HG03558 (cell line): Measurements from ENCODE around the gene COPE.
"Not testable (repeated sequence)": the region's sequence is repeated elsewhere in the genome, so short reads cannot be mapped to it uniquely, and the experiment has no call there.

Source experiments
- ATAC-seq: cut with Tn5 transposase; IDR thresholded peaks from one replicate; pipeline ENCODE4 v1.9.1; 2021; ENCODE audit warnings: moderate number of reproducible peaks; ENCODE audit not compliant: unreplicated experiment; ENCODE audit errors: extremely low read depth

The COPE gene

DNA sequence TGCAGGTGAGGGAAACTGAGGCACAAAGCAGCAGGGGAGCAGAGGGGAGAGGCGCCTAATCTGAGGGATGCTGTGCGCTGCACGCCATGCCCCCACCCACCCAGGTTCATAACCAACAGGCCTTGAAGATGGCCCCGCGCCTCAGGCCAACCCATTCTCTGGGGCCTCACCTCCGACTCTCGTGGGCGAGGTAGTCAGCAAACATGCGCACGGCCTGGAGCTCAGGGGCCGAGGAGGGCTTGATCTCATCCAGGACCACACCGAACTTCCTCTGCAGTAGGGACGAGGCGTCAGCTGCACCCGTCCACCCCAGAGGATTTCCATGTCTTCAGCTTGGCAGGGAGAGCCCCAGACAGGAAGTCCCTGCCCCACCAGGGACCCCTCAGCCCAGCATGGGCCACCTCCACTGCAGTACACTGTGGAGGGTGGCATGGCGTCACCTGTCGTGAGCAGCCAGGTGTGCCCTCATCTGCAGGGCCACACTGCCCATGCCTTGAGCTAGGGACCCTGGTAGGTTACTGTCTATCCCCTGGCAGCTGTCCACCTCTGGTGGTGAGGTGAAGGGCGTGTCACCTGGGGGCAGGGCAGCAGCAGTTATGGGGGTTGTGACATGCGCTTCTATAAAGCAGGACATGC is 8.3 kb downstream of the COPE start:
- no peak for ATAC-seq

DNA sequence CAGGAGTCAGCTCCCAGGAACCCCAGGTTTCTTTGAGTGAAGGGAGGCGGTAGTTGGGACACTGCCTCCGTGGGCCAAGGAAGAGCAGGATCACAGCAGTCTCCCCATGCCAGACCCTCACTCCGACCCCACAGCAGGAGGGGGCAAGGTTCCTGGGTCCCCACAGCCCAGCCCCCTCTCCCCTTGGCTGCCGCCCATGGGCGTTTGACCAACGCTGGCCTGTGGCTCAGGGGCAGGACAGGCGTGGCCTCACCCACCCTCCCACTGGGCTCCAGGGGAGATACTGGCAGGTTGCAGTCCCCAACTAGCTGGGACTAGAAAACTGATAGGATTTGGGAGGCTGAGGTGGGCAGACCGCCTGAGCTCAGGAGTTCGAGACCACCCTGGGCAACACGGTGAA is 9.2 kb downstream of the COPE start:
- ATAC-seq = no peak

DNA sequence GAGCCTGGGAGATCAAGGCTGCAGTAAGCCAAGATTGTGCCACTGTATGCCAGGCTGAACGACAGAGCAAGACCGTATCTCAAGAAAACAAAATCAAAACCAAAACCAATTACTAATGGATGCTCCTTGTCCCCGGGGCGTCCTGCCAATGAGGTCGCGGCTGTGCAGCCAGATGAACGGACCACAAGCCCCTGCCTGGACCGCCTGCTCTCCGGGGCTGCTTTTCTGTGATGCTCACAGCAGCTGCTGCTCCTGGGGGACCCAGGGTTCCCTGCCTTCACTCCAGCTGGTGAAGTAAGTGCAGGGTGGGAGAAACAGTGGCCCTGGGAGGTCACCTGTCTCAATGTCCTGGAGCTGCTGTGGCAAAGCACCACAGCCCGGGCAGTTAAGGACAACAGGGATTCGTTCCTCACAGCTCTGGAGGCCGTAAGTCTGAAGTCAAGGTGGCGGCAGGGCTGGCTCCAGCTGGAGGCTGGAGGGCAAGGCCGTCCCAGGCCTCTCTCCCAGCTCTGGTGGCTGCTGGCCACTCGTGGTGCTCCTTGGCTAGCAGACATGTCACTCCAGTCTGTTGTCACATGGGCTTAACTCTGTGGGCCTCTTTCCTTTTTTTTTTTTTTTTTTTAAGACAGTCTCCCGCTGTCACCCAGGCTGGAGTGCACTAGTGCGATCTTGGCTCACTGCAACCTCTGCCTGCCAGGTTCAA is 10.1 kb downstream of the COPE start:
- no peak for ATAC-seq

DNA sequence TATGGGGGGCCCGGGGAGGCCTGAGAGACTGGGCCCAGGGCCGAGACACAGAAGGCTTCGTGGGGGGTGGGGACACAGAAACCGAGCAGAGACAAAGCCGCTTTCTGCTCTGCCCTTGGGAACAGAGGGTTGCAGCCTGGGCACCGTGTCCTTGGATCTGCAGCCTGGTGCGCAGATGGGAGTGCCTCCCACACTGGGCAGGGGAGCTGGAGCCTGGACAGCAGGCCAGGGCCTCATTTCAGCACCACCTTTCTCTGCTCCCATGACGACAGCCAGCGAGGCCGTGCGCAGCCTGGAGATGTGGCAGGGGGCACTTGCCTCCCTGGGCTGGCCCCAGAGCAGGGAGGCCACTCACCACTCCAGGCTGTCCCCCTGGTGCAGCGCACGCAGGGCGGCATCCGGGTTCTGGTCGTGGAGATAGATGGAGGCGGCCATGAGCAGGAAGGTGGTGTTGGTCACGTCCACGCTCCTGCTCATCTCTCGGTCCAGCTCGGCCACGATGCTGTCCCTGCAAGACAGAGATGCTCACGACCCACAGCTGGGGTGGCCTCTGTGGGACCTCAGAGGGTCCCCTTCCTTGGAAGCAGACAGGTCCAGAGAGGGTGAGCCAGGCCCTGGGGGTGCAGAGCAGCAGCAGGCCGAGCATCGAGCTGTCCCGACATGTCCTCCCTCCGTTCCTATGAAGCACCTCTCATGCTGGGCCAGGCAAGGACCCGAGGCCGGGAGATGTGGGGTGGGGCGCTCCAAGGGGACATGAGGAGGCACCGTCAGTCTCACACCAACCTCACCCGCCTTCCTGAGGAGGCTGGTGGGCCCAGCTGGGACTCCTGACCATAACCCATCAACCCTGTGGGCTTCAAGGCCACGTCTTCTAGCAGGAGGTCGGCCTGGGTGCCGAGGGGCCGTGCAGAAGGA is 12.3 kb downstream of the COPE start:
- no peak for ATAC-seq

DNA sequence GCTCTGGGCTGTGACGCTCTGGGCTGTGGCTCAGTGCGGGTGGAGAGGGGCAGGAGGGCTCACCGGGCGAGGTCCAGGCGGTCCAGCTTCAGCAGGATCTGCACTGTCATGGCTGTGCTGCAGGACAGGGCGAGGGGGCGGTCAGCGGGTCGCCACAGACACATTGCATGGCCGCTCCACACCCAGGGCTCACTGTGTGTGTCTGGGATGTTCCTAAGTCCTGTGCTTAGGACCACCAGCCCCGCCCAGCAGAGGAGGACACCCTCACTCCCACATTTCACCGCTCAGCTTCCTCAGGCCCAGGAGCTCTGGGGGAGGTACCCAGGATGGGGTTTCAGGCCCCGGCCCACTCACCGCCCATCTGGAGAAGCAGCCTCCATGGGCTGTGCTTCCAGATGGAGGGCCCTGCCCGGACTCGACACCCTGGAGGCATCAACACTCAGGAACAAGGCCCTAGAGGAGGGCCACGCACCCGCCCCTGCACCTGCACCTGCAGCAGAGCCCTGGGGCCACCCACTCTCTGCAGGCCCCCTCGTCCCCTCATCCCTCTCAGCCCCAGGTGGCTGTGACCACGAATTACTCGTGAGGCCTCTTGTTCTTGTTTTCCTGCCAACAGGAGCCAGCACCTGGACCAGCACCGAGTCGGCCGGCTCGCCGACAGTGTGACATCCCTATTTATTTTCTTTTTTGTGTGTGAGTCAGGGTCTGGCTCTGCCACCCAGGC is 13.5 kb downstream of the COPE start:
- no peak for ATAC-seq

DNA sequence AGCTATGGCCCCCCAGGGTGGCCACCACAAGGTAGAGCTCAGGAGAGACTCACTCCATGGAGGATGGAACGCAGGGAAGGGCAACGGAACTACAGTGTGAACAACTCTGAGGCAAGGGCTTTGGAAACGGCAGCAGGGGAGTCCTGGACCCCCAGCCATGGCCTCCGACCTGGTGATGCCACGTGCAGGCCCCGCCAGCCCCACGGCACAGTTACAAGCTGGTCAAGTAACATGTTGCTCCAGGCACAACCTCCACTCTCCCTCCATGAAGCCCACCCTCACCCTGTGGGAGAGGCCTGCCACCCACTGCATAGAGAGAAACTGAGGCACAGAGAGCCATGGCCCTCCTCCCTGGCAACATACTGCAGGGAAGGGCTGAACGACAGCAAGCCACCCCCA is 14.1 kb downstream of the COPE start:
- no peak for ATAC-seq

DNA sequence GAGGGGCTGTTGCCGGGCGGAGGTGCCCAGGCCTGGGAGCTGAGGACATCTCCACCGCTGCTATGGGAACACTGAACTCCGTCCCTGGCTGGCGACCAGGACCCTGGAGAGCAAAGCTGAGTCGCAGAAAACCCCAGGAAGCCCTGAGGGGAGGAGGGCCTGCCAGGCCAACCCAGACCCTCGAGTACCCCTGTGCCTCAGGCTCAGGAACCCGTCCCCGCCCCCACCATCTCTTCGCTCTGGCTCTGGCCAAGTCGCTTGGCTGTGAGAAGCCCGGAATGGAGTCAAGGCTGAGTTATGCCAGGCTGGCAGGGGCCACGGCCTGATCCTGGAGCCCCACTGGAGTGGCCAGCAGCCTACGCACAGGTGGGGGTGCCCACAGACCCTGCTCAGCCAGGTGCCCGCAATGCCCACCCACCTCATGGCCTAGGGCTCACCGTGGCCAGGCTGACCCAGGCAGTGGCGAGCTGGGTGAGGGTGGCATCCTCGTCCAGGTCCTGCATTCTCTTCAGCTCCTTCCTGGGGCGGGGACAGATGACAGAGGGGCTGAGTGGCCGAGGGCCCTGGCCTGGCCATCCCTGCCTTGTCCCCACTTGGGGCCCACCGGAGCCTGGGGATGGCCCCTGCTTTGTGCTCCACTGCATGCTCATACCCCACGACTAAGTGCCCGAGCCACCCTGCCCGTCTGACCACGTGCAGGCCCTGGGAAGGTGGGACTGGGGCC is 14.7 kb downstream of the COPE start:
- ATAC-seq = no peak

DNA sequence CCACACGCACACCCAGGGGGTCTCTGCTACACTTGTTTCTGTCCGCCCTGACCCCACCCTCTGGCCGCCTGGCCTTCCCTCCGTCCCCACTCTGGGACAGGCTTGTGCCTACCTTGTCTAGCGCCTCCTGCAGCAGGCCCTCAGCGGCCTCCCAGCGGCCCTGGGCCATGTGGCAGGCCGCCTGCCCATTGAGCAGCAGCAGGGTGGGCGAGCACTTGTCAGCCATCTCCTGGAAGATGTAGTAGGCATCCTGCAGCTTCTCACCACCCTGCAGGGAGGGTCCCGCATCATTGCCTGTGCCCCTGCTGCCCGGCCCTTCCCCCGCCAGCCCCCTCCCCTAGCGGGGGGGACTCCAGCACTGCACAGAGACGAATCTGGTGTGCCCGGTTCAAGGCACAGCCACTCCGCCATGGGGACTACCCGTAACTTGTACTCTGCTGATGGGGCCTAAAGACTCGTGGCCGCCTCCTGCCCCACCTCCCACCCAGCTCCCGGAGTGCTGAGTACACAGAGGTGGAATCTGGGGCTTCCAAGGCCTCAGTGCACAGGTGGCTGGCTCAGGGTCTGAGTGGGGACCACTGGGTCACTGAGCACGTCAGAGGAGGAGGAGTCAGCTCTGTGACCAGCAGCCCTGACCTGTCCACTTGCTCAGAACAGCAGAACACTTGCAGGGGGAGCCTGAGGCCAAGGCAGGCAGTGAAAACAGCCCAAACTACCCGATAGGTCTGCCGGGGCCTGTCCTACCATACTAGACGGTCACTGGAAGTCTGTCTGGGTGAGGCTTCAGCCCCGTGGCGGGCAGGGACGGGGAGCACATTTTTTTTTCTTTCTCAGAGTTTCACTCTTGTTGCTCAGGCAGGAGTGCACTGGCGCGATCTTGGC is 15.8 kb downstream of the COPE start:
- no peak for ATAC-seq

DNA sequence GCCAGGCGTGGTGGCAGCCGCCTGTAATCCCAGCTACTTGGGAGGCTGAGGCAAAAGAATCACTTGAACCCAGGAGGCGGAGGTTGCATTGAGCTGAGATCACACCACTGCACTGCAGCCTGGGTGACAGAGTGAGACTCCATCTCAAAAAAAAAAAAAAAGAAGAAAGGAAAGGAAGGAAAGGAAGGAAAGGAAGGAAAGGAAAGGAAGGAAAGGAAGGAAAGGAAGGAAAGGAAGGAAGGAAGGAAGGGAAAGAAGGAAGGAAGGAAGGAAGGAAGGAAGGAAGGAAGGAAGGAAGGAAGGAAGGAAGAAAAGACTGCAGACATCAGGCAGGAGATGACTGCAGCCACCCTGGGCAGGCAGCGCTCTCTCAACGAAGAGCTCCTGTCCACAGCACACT is 16.7 kb downstream of the COPE start:
- ATAC-seq = not testable (repeated sequence)

DNA sequence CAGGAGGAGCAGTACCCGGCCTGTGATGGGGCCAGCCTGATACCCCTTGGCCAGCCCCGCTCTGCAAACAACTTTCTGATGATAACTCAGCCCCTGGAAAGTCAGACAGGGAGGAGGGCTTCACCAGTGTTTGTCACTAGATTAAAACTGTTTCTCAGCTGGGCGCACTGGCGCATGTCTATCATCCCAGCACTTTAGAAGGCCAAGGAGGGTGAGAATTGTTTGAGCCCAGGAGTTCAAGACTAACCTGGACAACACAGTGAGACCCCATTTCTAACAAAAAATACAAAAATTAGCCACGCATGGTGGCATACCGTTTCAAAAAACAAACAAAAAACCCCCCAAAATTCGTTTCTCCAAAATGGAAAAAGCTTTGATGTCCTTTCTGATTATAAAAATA is 17.7 kb downstream of the COPE start:
- no peak for ATAC-seq

DNA sequence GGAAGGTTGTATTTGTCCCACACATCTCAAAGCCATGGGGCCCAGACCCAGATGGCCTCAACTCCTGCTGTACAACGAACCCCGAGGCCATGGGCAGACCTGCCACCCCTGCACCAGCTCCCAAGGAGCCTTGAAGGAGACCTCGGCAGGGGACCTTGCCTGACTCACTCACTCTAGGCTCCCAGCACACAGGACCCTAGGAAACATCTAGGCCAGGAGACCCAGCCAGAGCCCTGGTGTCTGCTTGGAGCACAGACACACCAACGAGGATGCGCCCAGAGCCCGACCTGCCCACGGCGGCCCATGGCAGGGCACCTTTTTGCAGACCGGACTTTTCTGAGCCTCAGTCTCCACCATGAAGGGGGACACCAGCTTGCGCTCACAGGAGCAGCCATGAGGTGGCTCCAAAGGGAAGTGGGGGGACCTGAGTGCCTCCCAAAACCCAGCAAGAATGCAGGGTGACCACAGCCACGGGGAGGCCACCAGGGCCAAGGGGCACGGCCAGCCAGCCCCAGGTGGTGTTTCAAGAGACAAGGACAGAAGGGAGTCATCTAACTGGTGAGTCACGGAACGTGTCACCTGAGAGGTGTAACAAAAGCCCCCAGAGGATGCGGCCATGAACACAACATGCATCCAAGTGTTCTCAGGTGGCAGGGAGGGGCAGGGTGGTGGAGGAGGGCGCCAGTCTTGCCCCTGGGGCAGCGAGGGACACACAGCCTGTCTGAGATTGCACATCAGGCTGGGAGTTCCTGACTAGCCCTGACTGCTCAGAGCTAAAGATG is 18.3 kb downstream of the COPE start:
- ATAC-seq = no peak

DNA sequence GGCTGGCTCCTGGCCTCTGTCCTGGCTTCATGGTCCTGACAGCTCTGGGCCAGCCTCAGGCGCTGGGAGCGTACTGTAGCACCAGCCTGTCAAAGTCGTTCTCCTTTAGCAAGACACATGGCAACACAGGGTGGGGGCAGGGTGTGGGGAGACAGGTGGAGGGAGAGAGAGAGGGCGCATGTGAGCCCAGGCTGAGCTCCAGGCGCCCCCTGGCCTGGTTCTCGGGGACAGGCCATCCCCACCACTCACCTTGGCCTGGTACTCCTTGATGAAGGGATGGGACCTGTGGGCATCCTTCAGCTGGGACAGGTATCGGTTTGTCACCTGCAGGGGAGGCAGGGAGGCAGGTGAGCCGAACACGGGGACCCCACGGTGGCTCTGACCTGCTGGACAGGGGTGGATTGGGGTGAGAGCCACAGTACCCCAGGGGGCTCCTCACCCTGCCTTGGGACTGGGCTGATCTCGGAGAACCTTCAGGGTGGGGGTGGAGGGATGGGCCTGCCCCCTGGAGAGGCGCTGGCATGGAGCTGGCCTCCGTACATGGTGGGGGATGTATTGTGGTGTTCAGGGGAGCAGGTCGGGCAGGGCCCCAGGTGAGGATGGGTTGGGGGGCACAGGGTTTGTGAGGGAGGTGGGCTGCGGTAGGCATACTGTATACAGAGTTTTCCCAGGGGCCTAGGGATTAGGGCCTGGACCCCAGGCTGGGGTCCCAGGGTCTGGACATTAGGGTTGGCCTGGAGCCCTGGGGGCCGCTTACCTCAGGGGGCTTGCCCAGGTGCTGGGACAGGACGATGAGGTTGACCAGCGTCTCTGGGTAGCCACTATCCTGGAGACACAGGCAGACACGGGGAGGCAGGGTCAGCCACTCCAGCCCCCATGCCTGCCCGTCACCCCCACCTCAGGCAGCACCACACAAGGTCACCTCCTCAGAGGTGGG is 19.3 kb downstream of the COPE start:
- no peak for ATAC-seq

DNA sequence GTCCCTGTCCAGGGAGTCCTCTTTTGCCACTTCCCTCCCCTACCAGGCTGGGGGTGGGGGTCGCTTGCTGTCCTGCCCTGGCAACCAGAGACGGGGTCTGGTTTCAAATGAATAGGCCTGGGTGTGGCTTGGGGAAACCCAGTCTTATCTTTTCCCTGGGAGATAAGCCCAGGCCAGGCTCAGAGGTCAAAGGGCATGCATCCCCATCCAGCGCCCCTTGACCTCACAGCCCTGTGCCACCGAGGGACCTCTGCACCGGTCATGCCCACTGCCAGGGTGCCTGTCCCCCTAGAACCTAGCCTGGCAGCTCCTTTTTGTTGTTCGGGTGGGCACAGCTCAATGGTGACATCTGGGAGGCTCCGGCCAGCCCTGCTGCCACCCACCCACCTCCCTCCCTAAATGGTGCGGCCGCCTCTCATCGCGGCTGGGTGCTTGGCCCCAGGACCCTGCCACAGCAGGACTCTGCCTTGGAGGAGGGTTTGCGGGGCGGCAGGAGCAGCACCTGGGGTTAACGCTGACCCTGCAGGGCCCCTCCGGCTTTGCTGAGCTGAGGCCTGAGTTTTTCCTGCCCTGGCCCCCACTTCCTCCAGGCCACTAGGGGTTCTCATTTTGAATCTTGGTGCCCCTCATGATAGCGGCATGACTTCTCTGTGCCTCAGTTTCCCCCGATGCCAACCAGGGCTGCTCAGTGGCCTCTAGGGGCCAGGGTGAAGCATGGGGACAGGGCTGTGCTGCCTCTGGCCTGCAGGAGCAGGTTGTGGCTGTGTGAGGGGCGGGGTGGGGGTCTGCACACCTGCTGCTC is 20.4 kb downstream of the COPE start:
- ATAC-seq = no peak

DNA sequence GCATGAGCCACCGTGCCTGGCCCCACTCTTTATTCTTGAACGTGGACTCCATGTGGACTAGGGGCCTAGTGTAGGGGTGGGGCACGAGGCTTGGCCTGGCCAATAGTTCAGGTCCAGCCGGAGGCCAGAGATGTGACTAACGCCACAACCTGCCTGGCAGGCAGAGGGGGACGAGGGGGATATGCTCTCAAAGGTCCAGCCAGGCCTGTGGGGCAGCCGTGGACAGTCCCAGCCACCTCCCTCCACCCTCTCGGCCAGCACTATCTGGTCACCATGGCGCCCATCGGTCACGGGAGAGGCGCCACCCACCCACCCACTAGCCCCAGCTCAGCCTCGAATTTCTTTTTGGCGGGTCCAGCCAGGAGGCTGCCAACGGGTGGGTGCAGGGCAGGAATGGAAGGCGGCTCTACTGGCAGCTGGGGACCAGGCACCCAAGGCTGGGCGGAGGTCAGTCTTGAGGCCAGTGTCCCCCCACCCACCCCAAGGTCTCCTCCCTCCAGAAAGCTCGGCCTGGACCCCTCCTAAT is 21.0 kb downstream of the COPE start:
- no peak for ATAC-seq

DNA sequence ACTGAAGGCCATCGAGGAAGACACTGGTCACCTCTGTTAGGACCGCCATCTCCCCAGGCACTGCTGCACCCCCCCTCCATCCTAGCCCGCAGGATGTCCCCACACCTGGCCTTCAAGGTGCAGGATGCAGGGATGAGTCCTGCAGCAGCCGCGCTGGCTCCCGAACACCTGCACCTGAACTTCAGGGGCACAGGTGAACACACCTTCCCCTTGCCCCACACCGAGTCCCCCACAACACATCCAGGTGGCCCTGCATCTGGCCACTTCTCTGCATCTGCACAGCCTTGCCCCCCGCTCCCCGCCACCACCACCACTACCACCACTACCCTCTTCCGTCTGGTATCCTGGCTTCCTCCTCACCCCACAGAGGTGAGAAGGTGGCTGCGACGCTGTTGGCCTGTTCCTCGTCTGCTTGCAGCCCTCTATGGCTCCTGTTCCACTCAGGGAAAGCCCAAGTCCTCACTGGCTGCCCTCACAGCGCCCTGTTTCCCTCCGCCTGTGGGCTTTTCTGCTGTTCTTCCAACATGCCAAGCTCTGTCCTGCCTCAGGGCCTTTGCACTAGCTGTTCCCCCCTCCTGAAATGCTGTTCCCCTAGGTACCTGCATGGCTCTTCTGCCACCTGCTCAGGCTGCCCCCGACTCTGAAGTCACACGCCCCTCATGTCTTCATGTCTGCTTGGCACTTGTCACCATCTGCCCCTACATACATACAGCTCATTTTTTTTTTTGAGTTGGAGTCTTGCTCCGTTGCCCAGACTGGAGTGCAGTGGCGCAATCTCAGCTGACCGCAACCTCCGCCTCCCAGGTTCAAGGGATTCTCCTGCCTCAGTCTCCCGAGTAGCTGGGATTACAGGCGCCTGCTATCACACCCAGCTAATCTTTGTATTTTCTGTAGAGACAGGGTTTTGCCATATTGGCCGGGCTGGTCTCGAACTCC is 21.8 kb downstream of the COPE start:
- no peak for ATAC-seq
